CD1c-positive myeloid dendritic cell (primary cell): ENCODE measurements around the gene ZNF644.
"Not testable (repeated sequence)": the region's sequence is repeated elsewhere in the genome, so short reads cannot be mapped to it uniquely, and the experiment has no call there.

Experiments used
- DNase-seq: peaks from one replicate; pipeline ENCODE4 v3.0.0-alpha.2; 2016; ENCODE audit errors: extremely low spot score

The ZNF644 gene

GRCh38 chr1:90986953-90987352 lies 34.9 kb downstream of the ZNF644 start:
- peak; percentile 9 for DNase-seq

DNA sequence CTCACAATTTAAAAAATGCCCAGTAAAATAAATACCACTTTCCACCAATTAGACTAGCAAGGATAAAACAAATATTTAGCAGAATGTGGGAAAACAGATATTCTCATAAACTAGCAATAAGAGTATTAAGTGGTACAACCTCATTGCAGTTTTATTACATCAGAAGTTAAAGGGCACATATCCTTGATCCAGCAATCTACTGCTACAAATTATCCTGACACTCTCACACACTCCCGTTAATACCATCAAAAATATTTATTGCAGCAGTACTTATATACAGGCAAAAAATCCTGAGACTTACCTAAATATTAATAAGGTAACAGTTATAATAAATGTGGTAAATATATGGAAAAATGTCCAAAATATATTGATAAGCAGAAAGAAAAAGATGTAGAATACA lies 44.3 kb downstream of the ZNF644 start:
- DNase-seq, result no peak

- no peak for DNase-seq
Observed at GRCh38 chr1:90973897-90974798, 47.7 kb downstream of the ZNF644 start.

- no peak for DNase-seq
Observed at GRCh38 chr1:90970208-90970607, 51.6 kb downstream of the ZNF644 start.

GRCh38 chr1:90969241-90969640 lies 52.6 kb downstream of the ZNF644 start:
- DNase-seq, result no peak

DNA sequence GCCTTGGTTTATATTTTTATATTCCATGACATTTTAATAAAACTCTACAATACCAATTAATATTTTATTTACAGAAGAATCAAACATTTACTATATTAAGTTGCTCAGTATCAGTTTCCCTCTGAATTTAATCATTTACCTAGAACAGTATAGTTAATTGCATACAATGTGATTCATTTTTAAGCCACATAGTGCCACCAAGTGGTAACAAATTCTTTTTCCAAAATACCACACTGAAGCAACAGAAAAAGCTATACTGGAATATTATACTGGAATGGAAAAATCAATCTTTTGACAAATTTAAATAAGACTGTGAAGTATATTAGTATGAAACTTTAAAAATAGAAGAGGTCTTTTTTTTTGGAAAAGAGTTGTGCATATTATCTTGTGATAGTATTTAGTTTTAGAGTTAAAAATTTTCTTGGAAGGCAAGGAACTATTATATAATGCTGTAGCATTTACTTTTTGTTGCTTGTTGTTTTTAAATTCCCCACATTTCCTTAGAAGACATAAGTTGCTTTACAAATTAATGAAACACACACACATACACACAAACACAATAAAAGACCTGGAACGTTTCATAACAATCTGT lies 57.3 kb downstream of the ZNF644 start:
- no peak for DNase-seq

DNA sequence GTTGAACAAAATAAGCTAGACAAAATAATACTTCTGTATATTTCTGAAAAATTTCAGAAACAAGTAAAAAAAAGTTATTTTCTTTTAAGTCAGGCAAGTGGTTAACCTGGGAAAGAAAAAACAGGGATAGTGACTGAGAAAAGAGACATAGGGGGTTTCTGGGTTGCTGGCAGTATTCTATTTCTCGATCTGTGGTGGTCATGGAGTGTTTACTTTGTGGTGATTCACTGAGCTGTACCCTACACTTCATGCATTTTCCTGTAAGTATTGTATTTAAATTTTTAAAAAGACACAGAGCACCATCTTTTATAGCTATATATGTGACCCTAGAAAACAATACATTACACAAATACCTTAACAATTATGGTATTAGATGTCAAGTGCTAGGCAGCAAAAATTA lies 58.2 kb downstream of the ZNF644 start:
- no peak for DNase-seq

DNA sequence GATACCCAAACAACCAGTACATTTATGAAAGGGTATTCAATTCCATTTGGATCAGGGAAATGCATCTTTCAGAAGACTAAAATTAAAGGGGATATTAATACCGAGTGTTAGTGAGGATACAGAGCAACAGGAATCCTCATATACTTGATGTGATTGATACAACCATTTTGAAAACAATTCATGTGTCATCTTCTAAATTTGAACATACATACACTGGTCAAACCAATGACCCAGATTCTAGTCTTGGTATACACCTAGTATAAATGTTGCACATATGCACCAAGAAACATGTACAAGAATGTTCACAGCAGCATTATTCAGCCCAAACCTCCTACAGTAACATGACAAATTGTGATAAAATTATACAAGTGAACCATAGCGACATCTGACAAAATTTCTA lies 58.6 kb downstream of the ZNF644 start:
- no peak for DNase-seq

GRCh38 chr1:90959352-90960206 lies 62.3 kb downstream of the ZNF644 start:
- DNase-seq, result no peak

DNA sequence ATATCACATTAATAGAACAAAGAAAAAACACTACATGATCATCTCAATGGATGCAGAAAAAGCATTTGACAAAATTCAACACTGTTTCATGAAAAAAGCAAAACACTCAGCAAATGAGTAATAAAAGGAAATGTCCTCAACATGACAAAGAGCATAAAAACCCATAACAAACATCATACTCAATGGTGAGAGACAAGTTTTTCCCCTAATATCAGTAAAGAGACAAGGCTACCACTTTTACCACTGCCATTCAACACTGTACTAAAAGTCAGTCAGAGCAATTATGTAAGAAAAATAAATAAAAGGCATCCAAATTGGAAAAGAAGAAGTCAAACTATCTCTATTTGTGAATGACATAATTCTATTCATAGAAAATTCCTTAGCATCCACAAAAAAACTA lies 64.3 kb downstream of the ZNF644 start:
- DNase-seq, result no peak

- DNase-seq, result no peak
Observed at GRCh38 chr1:90955769-90956168, 66.1 kb downstream of the ZNF644 start.

DNA sequence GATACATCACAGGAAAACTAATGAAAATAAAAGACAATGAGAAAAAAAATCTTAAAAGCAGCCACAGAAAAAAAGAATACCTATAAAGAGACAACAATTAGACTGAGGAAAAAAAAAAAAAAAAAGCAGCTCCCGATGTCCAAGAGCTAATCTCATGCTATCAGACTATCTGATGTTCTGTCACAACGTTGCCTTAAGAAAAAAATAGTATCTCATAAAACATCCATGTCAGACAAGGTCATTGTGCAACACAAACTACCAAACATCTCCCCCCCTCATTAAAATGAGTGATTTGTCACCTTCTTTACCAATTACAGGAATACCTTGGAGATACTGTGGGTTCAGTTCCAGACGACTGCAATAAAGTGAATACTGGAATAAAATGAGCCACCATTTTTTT lies 68.9 kb downstream of the ZNF644 start:
- DNase-seq, result no peak

DNA sequence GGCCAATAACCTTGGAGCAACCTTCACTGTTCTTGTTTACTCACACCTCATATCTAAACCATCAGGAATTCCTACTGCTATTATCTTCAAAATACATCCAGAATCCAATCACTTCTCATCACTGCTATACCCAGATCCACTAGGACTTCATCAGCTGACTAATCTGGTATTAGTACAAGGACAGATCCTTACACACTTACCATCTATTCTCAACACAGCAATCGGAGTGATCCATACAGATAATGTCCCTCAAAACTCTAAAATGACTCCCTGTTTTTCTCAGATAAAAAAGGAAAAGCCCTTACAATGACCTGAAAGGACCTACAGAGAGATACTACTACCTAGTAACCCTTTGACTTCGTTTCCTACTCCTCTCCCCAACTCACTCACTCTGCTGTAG lies 70.8 kb downstream of the ZNF644 start:
- no peak for DNase-seq

- no peak for DNase-seq
Observed at GRCh38 chr1:90948301-90948700, 73.5 kb downstream of the ZNF644 start.

GRCh38 chr1:90946630-90947029 lies 75.2 kb downstream of the ZNF644 start:
- DNase-seq, result no peak

GRCh38 chr1:90945287-90945686 lies 76.5 kb downstream of the ZNF644 start:
- DNase-seq, result no peak

DNA sequence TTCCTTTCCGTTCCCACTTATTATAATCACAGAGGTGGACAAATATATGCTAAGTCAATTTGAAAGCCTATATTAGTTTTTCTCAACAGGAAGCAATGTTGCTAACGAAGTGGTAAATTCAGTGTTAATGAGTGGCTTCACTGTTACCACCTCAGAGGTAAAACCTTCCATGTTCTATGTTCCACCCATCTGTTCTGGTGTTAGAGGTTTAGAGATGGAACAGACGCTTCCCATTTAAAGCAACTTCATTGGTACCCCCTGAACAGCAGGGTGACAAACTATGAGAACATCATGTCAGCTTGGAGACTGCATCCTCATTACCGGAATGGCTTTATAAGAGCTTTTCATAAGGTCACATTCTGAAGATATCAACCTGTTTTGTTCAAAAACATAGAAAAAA lies 77.9 kb downstream of the ZNF644 start:
- no peak for DNase-seq

GRCh38 chr1:90940746-90941145 lies 81.1 kb downstream of the ZNF644 start:
- no peak for DNase-seq

DNA sequence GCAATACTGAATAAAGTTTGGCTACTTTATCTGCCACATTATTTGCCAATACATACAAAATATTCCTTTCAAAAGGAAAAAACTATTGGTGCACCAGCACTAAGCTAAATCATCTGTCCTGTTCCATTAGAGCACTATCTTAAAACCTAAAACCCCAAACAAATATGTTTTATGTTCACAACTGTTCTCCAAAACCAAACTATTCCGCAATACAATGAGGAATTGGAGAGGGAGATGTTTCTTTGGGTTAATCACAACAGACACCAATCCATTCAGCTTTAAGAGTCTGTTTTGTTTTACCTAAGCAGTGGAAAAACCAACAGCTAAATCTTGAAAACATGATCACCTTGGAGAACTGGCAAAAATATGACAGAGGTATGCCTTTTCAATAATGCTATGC lies 85.1 kb downstream of the ZNF644 start:
- DNase-seq, result no peak

DNA sequence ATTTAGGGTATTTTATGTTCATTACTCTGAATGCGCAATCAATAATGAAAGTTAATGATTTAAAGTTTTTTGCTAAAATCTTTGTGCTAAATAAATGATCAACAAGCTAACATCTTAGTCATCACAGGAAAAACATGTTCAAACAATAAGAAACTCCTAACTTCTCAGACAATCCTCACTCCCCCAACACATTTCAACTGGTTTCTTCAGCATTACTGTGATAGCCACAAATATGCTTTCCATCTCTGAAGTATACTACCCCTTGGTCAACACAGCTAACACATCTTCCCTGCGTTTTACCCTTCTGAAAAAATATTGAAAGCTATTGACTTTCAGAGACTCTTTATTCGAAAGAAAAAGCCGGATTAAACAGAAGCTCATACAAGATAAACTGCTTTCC lies 85.8 kb downstream of the ZNF644 start:
- no peak for DNase-seq

DNA sequence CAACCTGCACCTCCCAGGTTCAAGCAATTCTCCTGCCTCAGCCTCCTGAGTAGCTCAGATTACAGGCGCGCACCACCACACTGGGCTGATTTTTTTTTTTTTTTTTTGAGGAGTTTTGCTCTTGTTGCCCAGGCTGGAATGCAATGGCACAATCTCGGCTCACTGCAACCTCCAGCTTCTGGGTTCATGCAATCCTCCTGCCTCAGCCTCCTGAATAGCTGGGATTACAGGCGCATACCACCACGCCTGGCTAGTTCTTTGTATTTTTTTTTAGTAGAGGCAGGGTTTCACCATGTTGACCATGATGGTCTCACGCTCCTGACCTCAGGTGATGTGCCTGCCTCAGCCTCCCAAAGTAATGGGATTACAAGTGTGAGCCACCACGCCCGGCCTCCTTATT lies 93.6 kb downstream of the ZNF644 start:
- not testable (repeated sequence) for DNase-seq

DNA sequence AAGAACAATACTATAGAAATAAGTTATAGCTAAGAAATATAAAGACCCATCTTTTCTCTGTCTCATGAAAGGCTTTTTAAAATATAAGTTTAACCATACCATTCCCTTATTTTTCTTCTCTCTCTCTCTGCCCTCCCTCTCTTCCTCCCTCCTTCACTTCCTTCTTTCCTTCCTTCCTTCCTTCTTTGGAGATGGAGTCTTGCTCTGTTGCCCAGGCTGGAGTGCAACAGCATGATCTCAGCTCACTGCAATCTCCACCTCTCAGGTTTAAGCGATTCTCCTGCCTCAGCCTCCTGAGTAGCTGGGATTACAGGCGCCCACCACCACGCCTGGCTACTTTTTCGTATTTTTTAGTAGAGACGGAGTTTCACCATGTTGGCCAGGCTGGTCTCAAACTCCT lies 94.2 kb downstream of the ZNF644 start:
- DNase-seq, result not testable (repeated sequence)

- no peak for DNase-seq
Observed at GRCh38 chr1:90926971-90927370, 94.9 kb downstream of the ZNF644 start.
